ENCODE results near the gene GAS2L2. TPM values are rescaled to one million over a fixed set of nuclear protein-coding genes. Genes with fewer than 3 reads are reported as not detected.

GAS2L2 gene
- total and polyA plus RNA-seq, 4 donors: 1.6 to 11.5 (median 3.9) TPM

DNA sequence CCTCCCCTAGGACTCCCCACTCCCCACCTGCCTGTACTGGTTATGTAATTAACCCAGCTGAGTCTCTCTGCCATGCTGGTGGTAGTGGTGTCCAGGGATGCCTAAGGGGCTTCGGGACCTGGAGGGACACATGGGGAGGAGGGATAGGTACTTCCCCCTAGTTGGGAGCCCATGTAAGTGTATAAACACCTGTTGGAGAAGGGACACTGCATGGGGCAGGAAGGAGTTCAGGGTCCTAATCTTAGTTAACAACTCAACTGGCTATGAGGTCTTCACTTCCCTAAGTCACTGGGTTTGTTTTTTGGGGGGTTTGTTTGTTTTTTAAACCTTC, 20.3 kb downstream of the GAS2L2 start:
- H3K9ac ChIP-seq (ENCODE audit: insufficient read depth in 1 of 2, low read length in 2 of 2): no peak overlapping the region
- ATAC-seq (ENCODE audit: insufficient read depth, low FRiP score): no peak
- WGBS, 2 donors: 78 to 92% methylated on average over 1 of the region's 1 CpG

DNA sequence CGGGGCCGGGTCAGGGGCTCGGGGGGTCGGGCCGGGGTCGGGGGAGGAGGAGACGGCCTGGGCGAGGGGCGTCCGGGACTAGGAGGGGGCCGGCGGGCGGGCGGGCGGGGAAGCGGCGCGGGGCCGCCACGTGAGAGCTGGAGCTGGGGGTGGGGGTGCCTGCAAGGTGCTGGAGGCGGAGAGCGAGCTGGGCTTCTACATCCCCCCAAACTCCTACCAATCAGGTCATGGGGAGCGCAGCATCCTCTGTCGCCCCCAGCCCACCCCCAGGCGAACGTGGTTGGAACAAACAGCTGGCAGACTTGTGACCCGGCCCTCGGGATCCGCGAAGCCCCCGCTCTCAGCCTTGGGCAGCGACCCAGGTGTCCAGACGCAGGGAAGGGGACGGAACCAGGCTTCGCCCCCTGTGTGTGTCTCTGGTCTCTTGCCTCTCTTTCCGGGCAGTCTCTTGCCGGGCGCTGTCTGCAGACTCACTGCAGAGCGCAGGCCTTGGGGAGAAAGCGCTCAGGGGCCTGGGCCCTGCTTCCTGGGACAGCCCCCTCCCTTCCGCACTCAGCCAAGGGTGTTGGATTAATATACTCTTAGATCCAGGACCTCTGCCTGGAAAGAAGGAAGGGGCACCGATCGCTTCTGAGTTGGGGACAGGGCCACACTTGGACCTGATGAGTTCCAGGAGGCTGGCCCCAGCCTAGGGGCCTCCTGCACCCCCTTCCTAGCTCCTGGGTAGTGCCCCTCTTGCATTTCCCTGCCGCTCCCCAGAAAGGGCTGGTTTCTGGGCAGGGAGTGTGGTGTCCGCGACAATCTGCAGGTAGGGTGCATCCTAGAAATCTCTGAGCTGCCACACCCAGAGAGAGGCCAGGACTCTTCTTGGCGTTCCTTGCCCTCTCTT, 20.9 kb downstream of the GAS2L2 start:
- peak overlapping the region; percentile 6 for H3K4me3 ChIP-seq
- H3K9me3 ChIP-seq (ENCODE audit: control insufficient read depth in 4 of 4, insufficient read depth in 3 of 4, low read length in 3 of 4): no peaks in the 10 kb centered on the region
- no peak overlapping the region for H3K27ac ChIP-seq (ENCODE audit: low read depth in 1 of 2, low read length in 1 of 2)
- no peak for TF ChIP-seq CTCF (IDR thresholded peaks at IDR 0.05; ENCODE audit: control extremely low read depth, extremely low read depth)
- H3K9ac ChIP-seq (ENCODE audit: insufficient read depth in 1 of 2, low read length in 2 of 2): peak overlapping the region in 1 of 2 donors; percentile 4
- peak in 1 of 3 donors; percentile 16 for DNase-seq
- peaks cover 0 to 3% (median 0%) of the 10 kb centered on the region in 4 donors for H3K36me3 ChIP-seq (ENCODE audit: control insufficient read depth in 4 of 4, insufficient read depth in 4 of 4, low read length in 4 of 4)
- WGBS, 2 donors: 22 to 42% methylated on average over 25 to 45 of the region's 47 CpGs
- no peak for ATAC-seq (ENCODE audit: insufficient read depth, low FRiP score)
- peaks cover 0 to 15% (median 8%) of the 10 kb centered on the region in 5 donors for H3K4me1 ChIP-seq (ENCODE audit: control insufficient read depth in 5 of 5, insufficient read depth in 5 of 5, low read length in 5 of 5)
- H3K27me3 ChIP-seq (ENCODE audit: control insufficient read depth in 3 of 3, insufficient read depth in 3 of 3, low read length in 2 of 3): no peaks in the 10 kb centered on the region

More for the DNA sequence above, 20.3 kb downstream of the GAS2L2 start:
- Histone ChIP-seq H3K4me3 (no peak overlapping the region), H3K9me3 (ENCODE audit: control insufficient read depth in 4 of 4, insufficient read depth in 3 of 4, low read length in 3 of 4) (no peaks in the 10 kb centered on the region), H3K27ac (ENCODE audit: low read depth in 1 of 2, low read length in 1 of 2) (no peak overlapping the region), H3K4me1 (ENCODE audit: control insufficient read depth in 5 of 5, insufficient read depth in 5 of 5, low read length in 5 of 5) (peaks cover 0 to 11% (median 4%) of the 10 kb centered on the region in 5 donors), H3K36me3 (ENCODE audit: control insufficient read depth in 4 of 4, insufficient read depth in 4 of 4, low read length in 4 of 4) (peaks cover 0 to 3% (median 0%) of the 10 kb centered on the region in 4 donors), H3K27me3 (ENCODE audit: control insufficient read depth in 3 of 3, insufficient read depth in 3 of 3, low read length in 2 of 3) (no peaks in the 10 kb centered on the region)
- DNase-seq: no peak
- TF ChIP-seq CTCF (IDR thresholded peaks at IDR 0.05; ENCODE audit: control extremely low read depth, extremely low read depth): no peak

- H3K27ac ChIP-seq (ENCODE audit: low read depth in 1 of 2, low read length in 1 of 2): peak within 1 kb of the TSS in 1 of 2 donors; percentile 56
- WGBS, 2 donors: 5 to 10% methylated on average over 15 to 43 of the region's 44 CpGs
Observed at GRCh38 chr17:35731239-35731916, 21.7 kb downstream of the GAS2L2 start, which contains the start of gene RASL10B. TSS of gene RASL10B (plus strand) at chr17:35731639. CDS start at chr17:35735185, 3,546 bp downstream.

More at GRCh38 chr17:35731239-35731916, 21.7 kb downstream of the GAS2L2 start, which contains the start of gene RASL10B:
- no peaks in the 10 kb centered on the region for H3K9me3 ChIP-seq (ENCODE audit: control insufficient read depth in 4 of 4, insufficient read depth in 3 of 4, low read length in 3 of 4)
- peaks cover 0 to 8% (median 0%) of the 10 kb centered on the region in 4 donors for H3K36me3 ChIP-seq (ENCODE audit: control insufficient read depth in 4 of 4, insufficient read depth in 4 of 4, low read length in 4 of 4)
- peak; percentile 63 for ATAC-seq (ENCODE audit: insufficient read depth, low FRiP score)
- peak; percentile 56 to 58 (median 56) for DNase-seq
- H3K4me3 ChIP-seq: peak within 1 kb of the TSS; percentile 21
- TF ChIP-seq CTCF (IDR thresholded peaks at IDR 0.05; ENCODE audit: control extremely low read depth, extremely low read depth): no peak
- H3K4me1 ChIP-seq (ENCODE audit: control insufficient read depth in 5 of 5, insufficient read depth in 5 of 5, low read length in 5 of 5): peaks cover 3 to 23% (median 16%) of the 10 kb centered on the region in 5 donors
- peak within 1 kb of the TSS in 1 of 2 donors; percentile 49 for H3K9ac ChIP-seq (ENCODE audit: insufficient read depth in 1 of 2, low read length in 2 of 2)
- H3K27me3 ChIP-seq (ENCODE audit: control insufficient read depth in 3 of 3, insufficient read depth in 3 of 3, low read length in 2 of 3): no peaks in the 10 kb centered on the region

All from lung (tissue), 12 donors.